Upper lobe of right lung (tissue), 1 donor: ENCODE results near the gene SOS2. TPM values are rescaled to one million over a fixed set of nuclear protein-coding genes. Genes with fewer than 3 reads are reported as not detected.

ENCODE experiments used
- ATAC-seq: fragments of 200-7000 bp; cut with Tn5 transposase; one replicate; pipeline ENCODE4 v1.9.1; 2020; ENCODE audit warnings: mild to moderate bottlenecking, moderate library complexity
- DNase-seq: peaks from one replicate; pipeline ENCODE4 v3.0.0-alpha.2; 2020
- H3K27ac ChIP-seq: fragments of 200-600 bp; one replicate; pipeline ENCODE4 v1.8.0; 2022
- H3K27me3 ChIP-seq: fragments of 200-600 bp; one replicate; pipeline ENCODE4 v1.8.0; 2022; ENCODE audit warnings: mild to moderate bottlenecking
- H3K36me3 ChIP-seq: fragments of 200-600 bp; one replicate; pipeline ENCODE4 v1.8.0; 2022
- H3K4me1 ChIP-seq: fragments of 200-600 bp; one replicate; pipeline ENCODE4 v1.8.0; 2022
- H3K4me3 ChIP-seq: fragments of 200-600 bp; one replicate; pipeline ENCODE4 v1.8.0; 2022; ENCODE audit warnings: mild to moderate bottlenecking
- H3K9me3 ChIP-seq: fragments of 200-600 bp; one replicate; pipeline ENCODE4 v1.8.0; 2022
- intact Hi-C: fragments of 100-400 bp; cut with DNase I; formaldehyde crosslinking; loops from one replicate; pipeline ENCODE4 v1.11.0; 2022
- total RNA-seq: library from RNA; stranded (reverse); fragmentation: NEBNext Ultra II Directional; extraction: Animal tissue kit (Norgen Biotek cat#: 25700); gene quantifications from one replicate; pipeline ENCODE4 v1.2.1, GENCODE V29; 2021
- TF ChIP-seq, protein P1 (sequence below): fragments of 200-600 bp; IDR thresholded peaks from one replicate; pipeline ENCODE4 v1.8.0; 2022; ENCODE audit warnings: antibody characterized with exemption
- donor health status: DM: no; HTN: yes; CAD: no; lungs with severe emphysema.

SOS2 gene
- total RNA-seq, 1 donor from 2014 or later: 30.3 TPM

DNA sequence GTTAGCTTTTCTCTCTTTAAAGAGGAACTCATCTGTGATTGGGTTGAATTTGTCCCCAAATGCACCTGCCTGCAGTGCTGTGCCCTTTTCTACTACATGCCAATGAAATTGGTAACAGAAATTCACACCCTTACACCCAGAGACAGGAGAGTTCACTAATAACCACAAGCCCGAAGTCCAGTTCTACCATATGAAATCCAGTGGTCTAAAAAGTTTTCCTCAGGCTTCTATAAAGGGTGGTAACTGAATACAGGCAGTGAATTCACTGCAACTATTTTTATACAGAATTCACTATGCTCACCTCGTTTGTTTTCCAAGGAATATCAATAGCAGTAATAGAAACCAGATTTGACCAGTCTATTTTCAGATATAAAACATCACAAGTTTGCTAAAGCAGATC is 31.5 kb upstream of the SOS2 start:
- H3K9me3 ChIP-seq: no peaks in the 10 kb centered on the region
- no peaks in the 10 kb centered on the region for H3K4me1 ChIP-seq
- H3K27me3 ChIP-seq: no peaks in the 10 kb centered on the region
- TF ChIP-seq, protein P1, sequence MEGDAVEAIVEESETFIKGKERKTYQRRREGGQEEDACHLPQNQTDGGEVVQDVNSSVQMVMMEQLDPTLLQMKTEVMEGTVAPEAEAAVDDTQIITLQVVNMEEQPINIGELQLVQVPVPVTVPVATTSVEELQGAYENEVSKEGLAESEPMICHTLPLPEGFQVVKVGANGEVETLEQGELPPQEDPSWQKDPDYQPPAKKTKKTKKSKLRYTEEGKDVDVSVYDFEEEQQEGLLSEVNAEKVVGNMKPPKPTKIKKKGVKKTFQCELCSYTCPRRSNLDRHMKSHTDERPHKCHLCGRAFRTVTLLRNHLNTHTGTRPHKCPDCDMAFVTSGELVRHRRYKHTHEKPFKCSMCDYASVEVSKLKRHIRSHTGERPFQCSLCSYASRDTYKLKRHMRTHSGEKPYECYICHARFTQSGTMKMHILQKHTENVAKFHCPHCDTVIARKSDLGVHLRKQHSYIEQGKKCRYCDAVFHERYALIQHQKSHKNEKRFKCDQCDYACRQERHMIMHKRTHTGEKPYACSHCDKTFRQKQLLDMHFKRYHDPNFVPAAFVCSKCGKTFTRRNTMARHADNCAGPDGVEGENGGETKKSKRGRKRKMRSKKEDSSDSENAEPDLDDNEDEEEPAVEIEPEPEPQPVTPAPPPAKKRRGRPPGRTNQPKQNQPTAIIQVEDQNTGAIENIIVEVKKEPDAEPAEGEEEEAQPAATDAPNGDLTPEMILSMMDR: no peak
- H3K27ac ChIP-seq: no peak overlapping the region
- H3K4me3 ChIP-seq: no peak overlapping the region
- ATAC-seq (no peak), DNase-seq (no peak)
- intact Hi-C loops: no loop called here
- H3K36me3 ChIP-seq: no peaks in the 10 kb centered on the region

DNA sequence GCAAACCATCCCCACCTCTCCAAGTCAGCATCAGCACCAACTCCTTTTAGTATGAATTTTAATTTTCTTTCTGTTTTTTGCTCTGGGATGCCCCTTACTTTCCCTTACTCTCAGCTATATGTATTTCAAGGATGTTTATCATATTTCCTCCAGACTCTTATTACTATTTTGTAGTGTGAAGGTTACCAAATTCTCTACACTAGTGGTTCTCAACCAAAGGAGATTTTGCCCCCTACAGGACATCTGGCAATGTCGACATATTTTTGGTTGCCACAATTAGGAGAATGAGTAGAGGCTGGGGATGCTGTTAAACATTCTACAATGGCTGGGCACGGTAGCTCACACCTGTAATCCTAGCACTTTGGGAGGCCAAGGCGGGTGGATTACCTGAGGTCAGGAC is 29.1 kb upstream of the SOS2 start:
- H3K36me3 ChIP-seq: no peaks in the 10 kb centered on the region
- H3K27ac ChIP-seq: no peak overlapping the region
- no peaks in the 10 kb centered on the region for H3K27me3 ChIP-seq
- intact Hi-C loops: no loop called here
- DNase-seq (no peak), ATAC-seq (peak; percentile 58)
- H3K4me1 ChIP-seq: no peaks in the 10 kb centered on the region
- H3K4me3 ChIP-seq: no peak overlapping the region
- H3K9me3 ChIP-seq: no peaks in the 10 kb centered on the region
- TF ChIP-seq, protein P1: peak; percentile 45

DNA sequence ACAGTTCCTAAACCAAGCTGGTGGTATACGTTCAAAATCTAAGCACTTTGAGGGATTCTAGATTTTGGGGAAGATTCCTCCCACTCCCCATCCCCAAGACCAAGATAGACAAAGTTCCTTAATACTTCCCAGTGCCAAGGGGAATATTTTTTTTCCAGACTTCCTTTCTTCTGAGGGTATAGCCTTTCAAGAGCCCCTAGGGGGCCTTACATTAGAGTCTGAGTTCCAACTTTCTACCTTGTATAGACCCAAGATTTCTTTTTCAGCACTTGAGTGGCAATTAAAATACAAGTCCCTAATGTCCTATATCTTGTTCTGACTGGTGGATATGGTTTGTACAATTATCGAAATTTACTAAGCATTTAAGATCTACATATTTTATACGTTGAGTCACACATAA is 28.7 kb upstream of the SOS2 start:
- DNase-seq (no peak), ATAC-seq (no peak)
- no peak overlapping the region for H3K4me3 ChIP-seq
- no peaks in the 10 kb centered on the region for H3K27me3 ChIP-seq
- TF ChIP-seq, protein P1: no peak
- no peaks in the 10 kb centered on the region for H3K36me3 ChIP-seq
- H3K9me3 ChIP-seq: no peaks in the 10 kb centered on the region
- H3K27ac ChIP-seq: no peak overlapping the region
- no peaks in the 10 kb centered on the region for H3K4me1 ChIP-seq
- intact Hi-C loops: no loop called here

DNA sequence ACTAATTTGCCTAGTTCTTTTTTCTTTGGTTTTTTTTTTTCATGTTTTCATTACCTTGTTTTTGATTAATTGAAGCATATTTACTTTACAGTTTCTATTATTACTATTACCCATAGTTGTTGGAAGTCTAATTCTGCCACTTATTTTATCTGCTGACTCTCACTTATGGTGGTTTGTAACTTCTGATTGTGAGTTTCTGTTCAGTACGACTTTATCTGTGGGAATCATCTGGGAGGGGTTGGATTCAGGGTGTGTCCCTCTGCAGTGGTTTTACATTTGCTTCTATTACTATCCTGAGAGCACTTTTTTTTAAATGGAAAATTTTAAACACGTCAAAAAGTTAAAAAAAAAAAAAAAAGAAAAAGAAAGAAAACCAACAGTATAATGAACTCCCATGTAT is 26.4 kb upstream of the SOS2 start:
- TF ChIP-seq, protein P1: no peak
- Histone ChIP-seq H3K9me3 (no peaks in the 10 kb centered on the region), H3K4me1 (no peaks in the 10 kb centered on the region), H3K27ac (no peak overlapping the region), H3K27me3 (no peaks in the 10 kb centered on the region), H3K4me3 (no peak overlapping the region), H3K36me3 (no peaks in the 10 kb centered on the region)
- intact Hi-C loops: no loop called here
- ATAC-seq: no peak
- DNase-seq: no peak

DNA sequence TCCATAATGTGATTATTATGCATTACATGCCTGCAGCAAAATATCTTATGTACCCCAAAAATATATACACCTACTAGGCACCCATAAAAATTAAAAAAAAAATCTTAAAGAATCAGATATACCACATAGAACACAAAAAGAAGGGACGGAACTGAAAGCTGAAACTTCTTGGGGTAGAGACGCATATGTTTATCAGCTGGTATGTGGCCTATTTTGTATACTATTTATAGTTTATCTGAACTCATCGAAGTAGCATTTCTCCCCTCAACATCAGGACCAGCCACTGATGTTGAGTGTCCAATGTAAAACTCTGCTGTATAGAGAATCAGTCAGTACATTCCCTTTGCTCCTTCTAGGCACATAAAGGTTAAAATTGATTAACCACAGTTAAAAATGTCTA is 22.9 kb upstream of the SOS2 start:
- no peak overlapping the region for H3K4me3 ChIP-seq
- no peaks in the 10 kb centered on the region for H3K36me3 ChIP-seq
- ATAC-seq (no peak), DNase-seq (no peak)
- H3K27ac ChIP-seq: no peak overlapping the region
- intact Hi-C loops: no loop called here
- TF ChIP-seq, protein P1: no peak
- H3K27me3 ChIP-seq: no peaks in the 10 kb centered on the region
- H3K9me3 ChIP-seq: no peaks in the 10 kb centered on the region
- no peaks in the 10 kb centered on the region for H3K4me1 ChIP-seq

DNA sequence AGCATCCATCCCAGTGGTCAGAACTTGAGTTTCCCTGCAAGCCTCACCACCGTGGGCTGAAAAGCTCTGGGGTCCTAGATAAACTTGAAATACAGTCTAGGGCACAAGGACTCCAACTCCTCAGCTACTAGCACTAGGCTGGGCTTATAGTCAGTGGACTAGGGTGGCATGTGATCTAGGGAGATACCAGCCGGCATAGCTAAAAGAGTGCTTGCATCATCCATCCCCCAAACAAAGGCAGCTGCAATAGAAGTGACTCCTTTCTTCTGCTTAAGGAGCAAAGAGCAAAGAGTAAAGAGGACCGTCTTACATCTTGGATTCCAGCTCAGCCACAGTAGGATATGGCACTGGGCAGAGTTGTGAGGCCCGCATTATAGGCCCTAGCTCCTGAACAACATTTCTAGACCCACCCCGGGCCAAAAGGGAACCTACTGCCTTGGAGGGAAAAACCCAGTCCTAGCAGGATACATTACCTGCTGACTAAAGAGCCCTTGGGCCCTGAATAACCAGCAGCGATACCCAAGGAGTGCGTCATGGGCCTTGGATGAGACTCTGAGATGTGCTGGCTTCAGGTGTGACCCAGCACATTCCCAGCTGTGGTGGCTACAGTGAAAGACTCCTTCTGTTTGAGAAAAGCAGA is 17.9 kb upstream of the SOS2 start:
- Histone ChIP-seq H3K36me3 (peaks cover 7% of the 10 kb centered on the region), H3K4me1 (no peaks in the 10 kb centered on the region), H3K9me3 (no peaks in the 10 kb centered on the region), H3K27me3 (no peaks in the 10 kb centered on the region), H3K4me3 (no peak overlapping the region), H3K27ac (no peak overlapping the region)
- TF ChIP-seq, protein P1: no peak
- ATAC-seq (no peak), DNase-seq (no peak)
- intact Hi-C loops: no loop called here
